Inflammatory macrophage treated with lipopolysaccharide for 1 hour (primary cell): ENCODE results near the gene TTC12.

Source experiments
- DNase-seq, 2 donors: peaks; one replicate each; pipeline ENCODE4 v3.0.0-alpha.2; 2020 to 2022

TTC12 gene

DNA sequence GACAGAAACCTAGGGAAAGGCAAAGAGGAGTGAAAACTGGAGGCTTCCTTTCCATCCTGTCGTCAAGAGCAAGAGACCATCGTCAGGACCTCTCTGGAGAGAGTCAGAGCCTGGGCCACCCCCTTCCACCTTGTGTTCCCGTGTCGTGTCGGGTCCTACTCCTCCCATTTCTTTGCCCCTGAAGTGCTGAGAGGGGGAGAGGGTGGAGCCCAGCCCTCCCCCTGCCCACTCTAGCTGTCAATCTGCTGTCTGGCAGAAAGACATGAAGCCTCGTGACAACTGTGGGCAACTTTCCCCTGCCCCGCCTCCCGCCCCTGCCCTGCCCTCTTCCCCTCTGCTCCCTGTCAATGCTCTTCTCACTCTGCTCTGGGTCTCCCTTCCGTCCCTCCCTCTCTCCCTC, 93.8 kb downstream of the TTC12 start:
- DNase-seq = no peak

DNA sequence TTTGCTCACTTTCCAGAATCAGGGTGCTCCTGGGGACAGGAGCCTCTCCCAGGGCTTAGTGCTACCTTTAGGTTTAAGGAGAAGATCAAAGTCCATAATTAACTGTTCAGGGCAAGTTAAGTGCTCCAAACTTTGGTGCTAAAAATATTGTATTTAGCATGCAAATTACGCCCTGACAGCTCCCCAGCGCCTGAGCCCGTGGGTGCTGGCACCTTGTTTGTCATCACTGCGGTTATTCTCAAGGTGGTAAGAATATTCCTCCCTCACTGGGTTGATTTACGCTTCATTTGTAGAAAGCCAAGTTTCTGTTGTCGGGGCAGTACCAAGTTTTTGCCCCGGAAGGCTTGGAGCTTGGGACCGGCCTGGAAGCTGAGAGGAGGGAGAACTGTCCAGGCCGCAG, 94.5 kb downstream of the TTC12 start:
- DNase-seq = no peak

DNA sequence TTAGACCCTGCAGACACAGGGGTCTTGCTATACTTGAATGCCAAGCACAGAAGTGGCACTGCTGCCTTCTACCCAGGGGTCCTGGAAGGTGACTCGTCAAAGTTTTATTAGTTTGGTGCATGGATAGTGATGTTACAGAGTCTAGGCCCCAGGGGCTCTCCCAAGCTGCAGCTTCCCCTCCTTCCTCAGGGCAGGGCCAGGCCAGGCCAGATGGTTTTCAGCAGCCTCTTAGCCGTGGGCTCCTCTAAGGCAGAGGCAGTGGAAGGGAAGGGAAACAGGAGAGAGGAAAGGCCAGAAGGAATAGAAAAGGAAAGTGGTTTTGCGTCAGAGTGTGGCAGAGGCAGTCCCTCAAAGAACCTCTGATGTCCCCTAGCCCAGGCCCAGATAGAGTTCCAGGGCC, 95.1 kb downstream of the TTC12 start:
- DNase-seq = no peak

DNA sequence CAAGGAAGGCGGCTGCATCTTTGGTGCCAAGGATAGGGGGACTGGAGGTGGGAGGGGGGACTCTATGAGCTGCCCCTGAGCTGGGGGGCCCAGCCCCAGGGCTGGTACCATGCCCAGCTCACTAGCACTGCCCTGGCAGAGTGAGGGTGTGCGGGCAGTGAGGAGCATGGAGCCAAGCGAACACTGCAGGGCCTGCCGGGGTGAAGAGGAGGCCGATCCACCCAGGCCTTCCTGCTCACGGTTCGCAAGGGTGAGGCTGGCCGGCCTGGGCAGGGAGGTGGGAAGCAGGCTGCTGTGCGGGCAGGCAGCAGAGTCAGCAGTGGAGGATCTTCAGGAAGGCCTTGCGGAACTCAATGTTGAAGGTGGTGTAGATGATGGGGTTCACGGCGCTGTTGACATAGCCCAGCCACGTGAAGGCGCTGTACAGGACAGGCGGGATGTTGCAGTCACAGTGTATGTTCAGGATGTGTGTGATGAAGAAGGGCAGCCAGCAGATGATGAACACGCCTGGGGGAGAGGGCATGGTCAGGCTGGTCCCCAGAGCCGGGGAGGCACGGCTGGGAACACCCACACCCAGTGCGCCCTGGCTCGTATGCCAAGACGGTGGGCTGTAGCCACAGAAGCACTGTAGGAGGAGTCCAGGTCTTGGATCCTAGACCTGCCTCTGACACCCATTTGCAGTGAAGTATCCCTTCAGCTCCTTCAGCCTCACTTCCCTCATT, 96.2 kb downstream of the TTC12 start:
- no peak for DNase-seq

DNA sequence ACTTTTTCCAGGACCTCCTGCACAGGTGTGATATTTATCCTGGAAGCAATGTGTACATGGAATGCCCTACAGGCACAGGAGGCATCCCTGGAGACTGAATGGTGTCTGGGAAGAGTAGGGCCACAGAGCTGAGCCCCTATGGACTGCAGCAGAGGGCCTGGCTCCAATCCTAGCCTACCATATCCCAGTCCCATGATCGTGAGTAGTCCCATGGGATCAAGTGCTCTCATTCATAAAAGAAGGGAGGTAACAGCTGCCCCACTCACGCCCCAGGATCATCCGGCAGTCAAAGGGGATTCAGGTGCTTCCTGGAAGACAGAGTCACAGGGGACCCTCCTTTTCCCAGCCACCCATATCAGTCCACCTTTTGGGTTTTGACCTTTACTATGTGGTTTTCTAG, 97.2 kb downstream of the TTC12 start:
- DNase-seq = no peak

DNA sequence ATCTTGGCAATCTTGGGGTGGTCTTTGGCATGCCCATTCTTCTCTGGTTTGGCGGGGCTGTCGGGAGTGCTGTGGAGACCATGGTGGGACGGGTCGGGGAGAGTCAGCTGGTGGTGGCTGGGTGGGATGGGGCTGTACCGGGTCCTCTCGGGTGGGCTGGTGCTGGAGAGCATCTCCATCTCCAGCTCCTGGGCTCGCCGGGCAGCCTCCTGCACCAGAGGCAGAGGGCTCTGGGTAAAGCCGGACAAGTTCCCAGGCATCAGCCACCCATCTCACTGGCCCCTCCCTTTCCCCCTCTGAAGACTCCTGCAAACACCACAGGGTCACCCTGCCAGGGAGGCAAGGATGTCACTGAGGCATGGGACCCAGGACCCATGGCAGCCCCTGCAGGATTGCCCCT, 98.3 kb downstream of the TTC12 start:
- no peak for DNase-seq

DNA sequence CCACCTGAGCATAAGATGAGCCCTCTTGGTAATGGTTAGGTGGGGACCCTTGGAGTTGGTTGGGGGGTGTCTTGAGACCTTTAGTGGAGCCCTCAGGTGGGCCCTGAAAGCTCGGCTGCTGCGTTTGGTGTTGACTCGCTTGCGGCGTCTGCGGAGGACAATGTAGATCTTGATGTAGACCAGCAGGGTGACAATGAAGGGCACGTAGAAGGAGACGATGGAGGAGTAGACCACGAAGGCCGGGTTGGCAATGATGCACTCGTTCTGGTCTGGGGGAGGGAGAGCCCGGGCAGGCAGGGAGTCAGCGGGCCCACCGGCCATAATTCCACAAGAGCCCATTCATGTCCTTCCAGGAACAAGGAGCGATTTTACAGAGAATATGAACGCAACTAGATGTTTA, 101.0 kb downstream of the TTC12 start:
- DNase-seq = no peak
